IMR-90 (cell line): Measurements from ENCODE around the gene SUPV3L1. TPM values are rescaled to one million over a fixed set of nuclear protein-coding genes. Genes with fewer than 3 reads are reported as not detected.

ENCODE experiments used
- ATAC-seq: fragments of 200-7000 bp; cut with Tn5 transposase; 2 replicates; pipeline ENCODE4 v1.9.1; 2020; ENCODE audit warnings: low read depth, mild to moderate bottlenecking, moderate library complexity
- BruUV-seq: library from RNA; stranded (reverse); fragments of 400-500 nt; replicated peaks from 2 replicates; lab custom pipeline; 2021; lab: Mats Ljungman, UMichigan
- CTCF ChIA-PET: fragments of 300-600 bp; formaldehyde crosslinking; extraction: SDS; loops from one replicate; lab custom pipeline; 2021; ENCODE audit warnings: antibody characterized with exemption; lab: Yijun Ruan, JAX
- POLR2A ChIA-PET: fragments of 300-600 bp; sonication (Branson Sonifier 250); formaldehyde crosslinking; loops from one replicate; lab custom pipeline; 2022; ENCODE audit warnings: antibody characterized with exemption; ENCODE audit not compliant: unreplicated experiment; lab: Charles Lee
- DNase-seq: peaks from one replicate; pipeline ENCODE4 v3.0.0; 2013
- H2AFZ ChIP-seq: replicated peaks from 2 replicates; pipeline ENCODE3; 2013; ENCODE audit warnings: low read length, mild to moderate bottlenecking; ENCODE audit not compliant: poor library complexity
- H2AK5ac ChIP-seq: 2 replicates; pipeline ENCODE4 v1.6.1; 2013; ENCODE audit warnings: low read depth, low read length, inconsistent platforms
- H2AK9ac ChIP-seq: replicated peaks from 2 replicates; pipeline ENCODE3; 2013; ENCODE audit warnings: mild to moderate bottlenecking, low read depth, low read length, moderate library complexity; ENCODE audit not compliant: poor library complexity
- H2BK120ac ChIP-seq: 2 replicates; pipeline ENCODE4 v1.6.1; 2013; ENCODE audit warnings: low read depth, low read length, inconsistent platforms
- H2BK15ac ChIP-seq: 3 replicates; pipeline ENCODE4 v1.6.1; 2013; ENCODE audit warnings: low read depth, low read length, inconsistent platforms
- H2BK20ac ChIP-seq: 2 replicates; pipeline ENCODE4 v1.6.1; 2013; ENCODE audit warnings: low read depth, mild to moderate bottlenecking, inconsistent platforms, low read length, moderate library complexity
- H2BK5ac ChIP-seq: 2 replicates; pipeline ENCODE4 v1.6.1; 2013; ENCODE audit warnings: mild to moderate bottlenecking, low read depth, low read length, inconsistent platforms; ENCODE audit not compliant: poor library complexity, severe bottlenecking
- H3K14ac ChIP-seq: replicated peaks from 2 replicates; pipeline ENCODE4 v1.6.1; 2013; ENCODE audit warnings: low read depth, low read length, inconsistent platforms
- H3K18ac ChIP-seq: 2 replicates; pipeline ENCODE4 v1.6.1; 2013; ENCODE audit warnings: low read depth, low read length, control low read depth
- H3K23ac ChIP-seq: 2 replicates; pipeline ENCODE4 v1.6.1; 2013; ENCODE audit warnings: low read depth, low read length, inconsistent platforms
- H3K27ac ChIP-seq: 2 replicates; pipeline ENCODE4 v1.5.1; 2013; ENCODE audit warnings: mild to moderate bottlenecking, control low read depth, low read length; ENCODE audit not compliant: insufficient read depth
- H3K27me3 ChIP-seq: 2 replicates; pipeline ENCODE4 v1.6.1; 2013; ENCODE audit warnings: low read length; ENCODE audit not compliant: control insufficient read depth, insufficient read depth
- H3K36me3 ChIP-seq: 2 replicates; pipeline ENCODE4 v1.6.1; 2013; ENCODE audit warnings: low read length, mixed read lengths; ENCODE audit not compliant: control insufficient read depth, insufficient read depth
- H3K4ac ChIP-seq: 2 replicates; pipeline ENCODE4 v1.6.1; 2013; ENCODE audit warnings: low read depth, low read length, inconsistent platforms
- H3K4me1 ChIP-seq: 2 replicates; pipeline ENCODE4 v1.6.1; 2013; ENCODE audit warnings: low read length, mixed read lengths; ENCODE audit not compliant: control insufficient read depth, insufficient read depth
- H3K4me2 ChIP-seq: 2 replicates; pipeline ENCODE4 v1.6.1; 2013; ENCODE audit warnings: low read depth, mild to moderate bottlenecking, control low read depth, low read length, moderate library complexity
- H3K4me3 ChIP-seq: 2 replicates; pipeline ENCODE4 v1.5.1; 2013; ENCODE audit warnings: low read depth, mild to moderate bottlenecking, control low read depth, low read length, moderate library complexity; ENCODE audit not compliant: insufficient read depth
- H3K56ac ChIP-seq: 2 replicates; pipeline ENCODE4 v1.6.1; 2013; ENCODE audit warnings: low read length, inconsistent platforms; ENCODE audit not compliant: insufficient read depth; ENCODE audit errors: extremely low read depth
- H3K79me1 ChIP-seq, 2 experiments: 2 replicates each; pipeline ENCODE4 v1.6.1; 2013; ENCODE audit warnings: low read length in 2 of 2, inconsistent platforms in 1 of 2, low read depth in 1 of 2
- H3K9ac ChIP-seq: 2 replicates; pipeline ENCODE4 v1.6.1; 2013; ENCODE audit warnings: low read depth, low read length, control low read depth
- H3K9me1 ChIP-seq: 2 replicates; pipeline ENCODE4 v1.6.1; 2013; ENCODE audit warnings: low read length, inconsistent platforms; ENCODE audit not compliant: insufficient read depth
- H3K9me3 ChIP-seq: 2 replicates; pipeline ENCODE4 v1.6.1; 2013; ENCODE audit warnings: low read length; ENCODE audit not compliant: control insufficient read depth, insufficient read depth
- H4K20me1 ChIP-seq: 2 replicates; pipeline ENCODE4 v1.6.1; 2013; ENCODE audit warnings: low read length, inconsistent platforms; ENCODE audit not compliant: insufficient read depth
- H4K5ac ChIP-seq: 2 replicates; pipeline ENCODE4 v1.6.1; 2013; ENCODE audit warnings: mild to moderate bottlenecking, low read depth, low read length, control low read depth
- H4K8ac ChIP-seq, 2 experiments: 2 replicates each; pipeline ENCODE4 v1.6.1; 2013; ENCODE audit warnings: low read depth in 2 of 2, low read length in 2 of 2, control low read depth in 1 of 2, inconsistent platforms in 1 of 2
- H4K91ac ChIP-seq: 2 replicates; pipeline ENCODE4 v1.6.1; 2013; ENCODE audit warnings: low read depth, low read length, inconsistent platforms; ENCODE audit not compliant: insufficient read depth
- FOS ChIP-seq: fragments of 150-350 bp; IDR thresholded peaks from 2 replicates; pipeline ENCODE4 v1.6.1; 2016; ENCODE audit warnings: low read depth, low read length
- MXI1 ChIP-seq: IDR thresholded peaks from 2 replicates; pipeline ENCODE4 v1.6.1; 2012; ENCODE audit warnings: low read depth, mild to moderate bottlenecking, low read length, moderate library complexity, borderline replicate concordance
- WGBS, 2 experiments: methylation state at CpG; one replicate each; pipeline versions ENCODE4 v1.1.5 to v1.1.7; 2013; ENCODE audit warnings: missing lambda C conversion rate in 2 of 2; ENCODE audit not compliant: insufficient read length in 1 of 2; ENCODE audit errors: extremely low coverage in 2 of 2; 5-methylcytosine and 5-hydroxymethylcytosine counted together
- dilution Hi-C: fragments of 300-500 bp; cut with HindIII; formaldehyde crosslinking; loops from one replicate; pipeline ENCODE4 v1.14.3; 2018; ENCODE audit warnings: low sequenced_read_pairs; ENCODE audit not compliant: unreplicated experiment
- in situ Hi-C: fragments of 300-500 bp; cut with MboI; formaldehyde crosslinking; loops from 3 replicates; pipeline ENCODE4 v1.14.3; 2019; ENCODE audit warnings: low sequenced_read_pairs, inconsistent platforms, mixed read lengths
- intact Hi-C: fragments of 100-400 bp; cut with micrococcal nuclease; formaldehyde crosslinking; loops from 2 replicates; pipeline ENCODE4 v1.10.0; 2022
- polyA plus RNA-seq, 3 experiments: library from polyadenylated mRNA; depleted of rRNA; stranded (reverse); fragments of >200 nt; gene quantifications; 2 replicates each; pipeline ENCODE4 v1.2.3, GENCODE V29; 2012; ENCODE audit warnings: low replicate concordance in 1 of 3
- total RNA-seq: library from RNA; depleted of rRNA; stranded (reverse); fragments of >200 nt; gene quantifications from 2 replicates; pipeline ENCODE4 v1.2.3, GENCODE V29; 2012

The SUPV3L1 gene
- total and polyA plus RNA-seq, 2 of the 4 experiments (the other 2 are of a cell fraction), result 24.4 to 26.5 TPM

DNA sequence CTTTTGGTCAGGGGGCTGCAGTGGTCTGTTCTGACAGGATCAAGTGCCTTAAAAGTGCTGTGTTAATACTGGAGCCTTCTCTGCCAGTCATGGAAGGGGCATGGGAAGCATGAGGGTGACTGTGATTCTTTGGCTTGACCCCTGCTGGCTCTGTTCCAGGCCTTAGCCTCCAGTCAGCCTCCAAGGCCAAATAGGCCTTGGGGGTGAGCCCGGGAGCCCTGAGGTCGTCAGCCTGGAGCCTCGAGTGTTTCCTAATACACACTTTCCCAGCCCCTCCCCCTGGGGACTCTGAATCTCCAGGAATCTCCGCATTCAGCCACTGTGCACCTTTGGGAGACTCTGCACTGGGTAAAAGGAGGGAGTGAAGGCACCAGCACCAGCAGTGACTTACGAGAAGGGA lies 50.1 kb downstream of the SUPV3L1 start:
- DNase-seq (no peak), ATAC-seq (no peak)
- intact Hi-C loops, result no loop called here
- ChIA-PET POLR2A (no interaction called here), CTCF (no interaction called here)
- Histone ChIP-seq H4K91ac (no peak overlapping the region), H3K79me1 (no peaks in the 10 kb centered on the region), H2AK5ac (no peak overlapping the region), H3K18ac (no peak overlapping the region), H3K56ac (no peak overlapping the region), H4K5ac (no peak overlapping the region), H2BK15ac (no peak overlapping the region), H3K27ac (no peak overlapping the region), H3K4me3 (no peak overlapping the region), H2BK20ac (no peak overlapping the region), H4K20me1 (no peaks in the 10 kb centered on the region), H3K4ac (0 out of 2 replicates have a peak overlapping the region, but pooled peaks have one; percentile 16), H3K9me3 (no peaks in the 10 kb centered on the region), H2AK9ac (no peak overlapping the region), H4K8ac (no peak overlapping the region), H3K4me1 (peaks cover 2% of the 10 kb centered on the region; the same call in 1 of the 2 replicates), H3K23ac (no peak overlapping the region), H3K36me3 (no peaks in the 10 kb centered on the region), H2BK120ac (no peak overlapping the region), H3K14ac (no peak overlapping the region), H3K4me2 (no peak overlapping the region), H2BK5ac (no peak overlapping the region), H3K9me1 (peaks cover 14% of the 10 kb centered on the region), H3K27me3 (peaks cover 2% of the 10 kb centered on the region; the same call in 1 of the 2 replicates), H3K9ac (no peak overlapping the region), H2AFZ (peak overlapping the region; percentile 40)
- TF ChIP-seq MXI1, result no peak
- TF ChIP-seq FOS, result no peak
- BruUV-seq, result no TSS peak
- in situ Hi-C loops, result loop anchor here (5.0 to 10.0 kb wide), 2 partner anchors 162 to 275 kb away; no protein-coding TSS in a partner anchor
- 100% methylated on average over 1 of the region's 5 CpGs; no CpG with 5 or more reads in 1 of the 2 experiments for WGBS, 2 experiments
- dilution Hi-C loops, result no loop called here
